DND-41 (cell line): ENCODE results near the gene GRIK3.
"Not testable (repeated sequence)": the region's sequence is repeated elsewhere in the genome, so short reads cannot be mapped to it uniquely, and the experiment has no call there.

ENCODE experiments used
- ATAC-seq: fragments of 200-7000 bp; cut with Tn5 transposase; 3 replicates; pipeline ENCODE4 v1.9.1; 2021; ENCODE audit warnings: low read depth; ENCODE audit not compliant: insufficient read depth
- DNase-seq: peaks from one replicate; pipeline ENCODE4 v3.0.0-alpha.2; 2020
- H2AFZ ChIP-seq: 2 replicates; pipeline ENCODE4 v1.6.0; 2012; ENCODE audit warnings: low read depth, low read length
- H3K27ac ChIP-seq: 2 replicates; pipeline ENCODE4 v1.5.1; 2012; ENCODE audit warnings: low read length, inconsistent platforms
- H3K27me3 ChIP-seq: fragments of 200-600 bp; sonication (generic); 2 replicates; pipeline ENCODE4 v1.6.0; 2012; ENCODE audit warnings: low read length, mild to moderate bottlenecking, inconsistent platforms; ENCODE audit not compliant: insufficient read depth, poor library complexity
- H3K36me3 ChIP-seq: 2 replicates; pipeline ENCODE4 v1.5.1; 2012; ENCODE audit warnings: low read length, inconsistent platforms; ENCODE audit not compliant: insufficient read depth
- H3K4me1 ChIP-seq: 2 replicates; pipeline ENCODE4 v1.5.1; 2012; ENCODE audit warnings: mild to moderate bottlenecking, low read length; ENCODE audit not compliant: insufficient read depth
- H3K4me2 ChIP-seq: 2 replicates; pipeline ENCODE4 v1.6.0; 2012; ENCODE audit warnings: mild to moderate bottlenecking, moderate library complexity, low read length, inconsistent platforms; ENCODE audit not compliant: insufficient read depth
- H3K4me3 ChIP-seq, 2 experiments: fragments of 200-600 bp in 1 of 2; shearing (Covaris generic) in 1 of 2; 2 replicates each; pipeline ENCODE4 v1.5.1; 2012 to 2016; ENCODE audit warnings: inconsistent platforms in 2 of 2, low read length in 2 of 2, mild to moderate bottlenecking in 2 of 2, low read depth in 1 of 2, moderate library complexity in 1 of 2
- H3K79me2 ChIP-seq: 2 replicates; pipeline ENCODE4 v1.6.0; 2012; ENCODE audit warnings: low read length, inconsistent platforms; ENCODE audit not compliant: insufficient read depth
- H3K9ac ChIP-seq: 2 replicates; pipeline ENCODE4 v1.6.0; 2012; ENCODE audit warnings: low read depth, mild to moderate bottlenecking, inconsistent platforms, low read length, moderate library complexity
- H3K9me3 ChIP-seq: 2 replicates; pipeline ENCODE4 v1.5.1; 2012; ENCODE audit warnings: low read length, moderate library complexity, mild to moderate bottlenecking, inconsistent platforms; ENCODE audit not compliant: insufficient read depth, severe bottlenecking
- H4K20me1 ChIP-seq: 2 replicates; pipeline ENCODE4 v1.6.0; 2012; ENCODE audit warnings: low read length; ENCODE audit not compliant: insufficient read depth
- CTCF ChIP-seq: IDR thresholded peaks from 2 replicates; pipeline ENCODE4 v1.5.1; 2012; ENCODE audit warnings: borderline replicate concordance, low read length, moderate library complexity, mild to moderate bottlenecking; ENCODE audit not compliant: poor library complexity, severe bottlenecking; ENCODE audit errors: extremely low read depth
- EZH2 ChIP-seq: IDR thresholded peaks from 3 replicates; pipeline ENCODE4 v1.6.1; 2012; ENCODE audit warnings: borderline replicate concordance, low read depth, mild to moderate bottlenecking, moderate library complexity, low read length, inconsistent platforms; ENCODE audit not compliant: severe bottlenecking

The GRIK3 gene

GRCh38 chr1:36905941-36906340 lies 128.4 kb downstream of the GRIK3 start:
- H3K79me2 ChIP-seq = no peaks in the 10 kb centered on the region
- no peaks in the 10 kb centered on the region for H3K27me3 ChIP-seq
- no peak overlapping the region for H3K9ac ChIP-seq
- no peak for ATAC-seq
- no peak overlapping the region for H3K4me3 ChIP-seq
- no peak overlapping the region for H3K27ac ChIP-seq
- H3K9me3 ChIP-seq = no peaks in the 10 kb centered on the region
- H3K4me2 ChIP-seq = no peak overlapping the region
- DNase-seq = no peak
- H3K36me3 ChIP-seq = no peaks in the 10 kb centered on the region
- TF ChIP-seq CTCF (no peak), EZH2 (no peak)
- no peak overlapping the region for H2AFZ ChIP-seq
- H4K20me1 ChIP-seq = peaks cover 3% of the 10 kb centered on the region; the same call in 1 of the 2 replicates
- no peaks in the 10 kb centered on the region for H3K4me1 ChIP-seq

- ATAC-seq = no peak
Measured at GRCh38 chr1:36900128-36900527, 134.2 kb downstream of the GRIK3 start.

GRCh38 chr1:36897813-36898212 lies 136.5 kb downstream of the GRIK3 start:
- not testable (repeated sequence) for H3K79me2 ChIP-seq, H3K4me3 ChIP-seq, H3K9me3 ChIP-seq, H3K4me1 ChIP-seq, DNase-seq, H3K4me2 ChIP-seq, H4K20me1 ChIP-seq, H3K36me3 ChIP-seq, H3K27ac ChIP-seq, H2AFZ ChIP-seq, H3K9ac ChIP-seq, H3K27me3 ChIP-seq, ATAC-seq

More at GRCh38 chr1:36900128-36900527, 134.2 kb downstream of the GRIK3 start:
- Histone ChIP-seq H3K9ac (no peak overlapping the region), H3K27me3 (no peaks in the 10 kb centered on the region), H4K20me1 (no peaks in the 10 kb centered on the region), H3K9me3 (peaks cover 3% of the 10 kb centered on the region), H3K4me2 (no peak overlapping the region), H3K4me1 (no peaks in the 10 kb centered on the region), H3K36me3 (no peaks in the 10 kb centered on the region), H2AFZ (no peak overlapping the region), H3K27ac (no peak overlapping the region), H3K79me2 (no peaks in the 10 kb centered on the region), H3K4me3 (no peak overlapping the region)
- TF ChIP-seq CTCF (no peak), EZH2 (no peak)
- no peak for DNase-seq

- no peaks in the 10 kb centered on the region for H3K27me3 ChIP-seq
- no peak overlapping the region for H3K9ac ChIP-seq
- H2AFZ ChIP-seq = no peak overlapping the region
- no peak overlapping the region for H3K4me2 ChIP-seq
- no peaks in the 10 kb centered on the region for H4K20me1 ChIP-seq
- no peak overlapping the region for H3K27ac ChIP-seq
- ATAC-seq (no peak), DNase-seq (no peak)
- no peaks in the 10 kb centered on the region for H3K4me1 ChIP-seq
- H3K4me3 ChIP-seq = no peak overlapping the region
- H3K9me3 ChIP-seq = peaks cover 3% of the 10 kb centered on the region
- H3K79me2 ChIP-seq = no peaks in the 10 kb centered on the region
- H3K36me3 ChIP-seq = no peaks in the 10 kb centered on the region
- TF ChIP-seq CTCF (no peak), EZH2 (no peak)
Measured at GRCh38 chr1:36894824-36895223, 139.5 kb downstream of the GRIK3 start.
